ENCODE measurements around the gene HSDL2.

Gene HSDL2

DNA sequence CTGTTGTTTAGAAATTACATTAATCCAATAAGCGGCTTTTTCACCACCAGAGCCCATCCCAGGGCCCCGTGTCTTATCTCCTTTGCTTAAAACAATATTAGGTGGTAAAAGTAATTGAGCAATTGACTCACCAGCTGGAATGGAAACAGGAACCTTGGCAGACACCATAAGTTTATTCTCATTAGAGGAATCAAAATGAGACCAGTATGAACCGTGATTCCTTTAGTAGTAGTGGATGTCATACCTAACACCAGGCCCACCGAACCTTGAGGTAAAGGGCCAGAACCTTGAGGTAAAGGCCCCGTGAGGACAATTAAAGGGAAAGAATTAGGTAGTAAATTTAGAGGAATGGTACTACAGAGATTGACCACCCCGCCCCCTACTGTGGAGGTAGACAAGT, 16.5 kb downstream of the HSDL2 start:
- TF ChIP-seq, protein P1, sequence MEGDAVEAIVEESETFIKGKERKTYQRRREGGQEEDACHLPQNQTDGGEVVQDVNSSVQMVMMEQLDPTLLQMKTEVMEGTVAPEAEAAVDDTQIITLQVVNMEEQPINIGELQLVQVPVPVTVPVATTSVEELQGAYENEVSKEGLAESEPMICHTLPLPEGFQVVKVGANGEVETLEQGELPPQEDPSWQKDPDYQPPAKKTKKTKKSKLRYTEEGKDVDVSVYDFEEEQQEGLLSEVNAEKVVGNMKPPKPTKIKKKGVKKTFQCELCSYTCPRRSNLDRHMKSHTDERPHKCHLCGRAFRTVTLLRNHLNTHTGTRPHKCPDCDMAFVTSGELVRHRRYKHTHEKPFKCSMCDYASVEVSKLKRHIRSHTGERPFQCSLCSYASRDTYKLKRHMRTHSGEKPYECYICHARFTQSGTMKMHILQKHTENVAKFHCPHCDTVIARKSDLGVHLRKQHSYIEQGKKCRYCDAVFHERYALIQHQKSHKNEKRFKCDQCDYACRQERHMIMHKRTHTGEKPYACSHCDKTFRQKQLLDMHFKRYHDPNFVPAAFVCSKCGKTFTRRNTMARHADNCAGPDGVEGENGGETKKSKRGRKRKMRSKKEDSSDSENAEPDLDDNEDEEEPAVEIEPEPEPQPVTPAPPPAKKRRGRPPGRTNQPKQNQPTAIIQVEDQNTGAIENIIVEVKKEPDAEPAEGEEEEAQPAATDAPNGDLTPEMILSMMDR (IDR thresholded peaks at IDR 0.05; ENCODE audit: low read length): no peak
- Histone ChIP-seq H3K79me2 (ENCODE audit: insufficient read depth, low read length) (no peaks in the 10 kb centered on the region), H3K4me2 (ENCODE audit: low read length) (no peak overlapping the region), H4K20me1 (ENCODE audit: insufficient read depth, low read length) (no peaks in the 10 kb centered on the region), H3K36me3 (ENCODE audit: insufficient read depth, low read length) (no peaks in the 10 kb centered on the region), H3K27me3 (ENCODE audit: insufficient read depth, low read length) (no peaks in the 10 kb centered on the region), H3K27ac (ENCODE audit: low read depth, low read length, poor library complexity, severe bottlenecking) (no peak overlapping the region), H3K9ac (ENCODE audit: low read length) (no peak overlapping the region), H3K4me3 (ENCODE audit: low read depth, low read length, poor library complexity, severe bottlenecking) (no peak overlapping the region), H3K4me1 (ENCODE audit: insufficient read depth, low read length, severe bottlenecking) (no peaks in the 10 kb centered on the region), H3K9me3 (ENCODE audit: low read length) (peaks cover 5% of the 10 kb centered on the region; the same call in 1 of the 2 replicates), H3K9me2 (ENCODE audit: low read depth, low read length) (no peaks in the 10 kb centered on the region), H3F3A (ENCODE audit: insufficient read depth, low read length) (no peaks in the 10 kb centered on the region), H2AFZ (ENCODE audit: low read length) (no peak overlapping the region)

DNA sequence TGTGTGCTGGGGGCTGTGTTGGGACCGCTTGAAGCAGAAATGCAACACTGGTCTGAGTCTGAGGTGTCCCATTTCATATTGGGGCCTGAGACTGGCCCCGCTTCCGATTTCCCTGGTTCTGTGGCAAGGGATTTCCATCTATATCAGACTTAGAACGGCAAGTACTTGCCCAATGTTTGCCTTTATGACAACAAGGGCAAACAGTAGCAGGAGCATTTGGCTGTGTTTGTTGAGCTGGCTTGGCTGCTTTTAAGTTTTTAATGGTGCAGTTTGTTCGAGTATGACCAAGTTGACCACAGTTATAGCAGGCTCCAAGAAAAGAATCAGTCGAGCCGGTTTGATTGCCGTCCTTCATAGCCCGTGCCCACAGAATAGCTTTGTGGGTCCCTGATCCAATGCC, 17.0 kb downstream of the HSDL2 start:
- Histone ChIP-seq H3K36me3 (ENCODE audit: insufficient read depth, low read length) (no peaks in the 10 kb centered on the region), H3K4me2 (ENCODE audit: low read length) (no peak overlapping the region), H3F3A (ENCODE audit: insufficient read depth, low read length) (no peaks in the 10 kb centered on the region), H4K20me1 (ENCODE audit: insufficient read depth, low read length) (no peaks in the 10 kb centered on the region), H3K79me2 (ENCODE audit: insufficient read depth, low read length) (no peaks in the 10 kb centered on the region), H3K9me3 (ENCODE audit: low read length) (peaks cover 5% of the 10 kb centered on the region; the same call in 1 of the 2 replicates), H3K9me2 (ENCODE audit: low read depth, low read length) (no peaks in the 10 kb centered on the region), H3K9ac (ENCODE audit: low read length) (no peak overlapping the region), H2AFZ (ENCODE audit: low read length) (no peak overlapping the region), H3K4me1 (ENCODE audit: insufficient read depth, low read length, severe bottlenecking) (no peaks in the 10 kb centered on the region), H3K27me3 (ENCODE audit: insufficient read depth, low read length) (no peaks in the 10 kb centered on the region), H3K27ac (ENCODE audit: low read depth, low read length, poor library complexity, severe bottlenecking) (no peak overlapping the region), H3K4me3 (ENCODE audit: low read depth, low read length, poor library complexity, severe bottlenecking) (no peak overlapping the region)
- no peak for TF ChIP-seq EZH2 (IDR thresholded peaks at IDR 0.05; ENCODE audit: borderline replicate concordance, low read length)
- TF ChIP-seq, protein P1 (IDR thresholded peaks at IDR 0.05; ENCODE audit: low read length): no peak

DNA sequence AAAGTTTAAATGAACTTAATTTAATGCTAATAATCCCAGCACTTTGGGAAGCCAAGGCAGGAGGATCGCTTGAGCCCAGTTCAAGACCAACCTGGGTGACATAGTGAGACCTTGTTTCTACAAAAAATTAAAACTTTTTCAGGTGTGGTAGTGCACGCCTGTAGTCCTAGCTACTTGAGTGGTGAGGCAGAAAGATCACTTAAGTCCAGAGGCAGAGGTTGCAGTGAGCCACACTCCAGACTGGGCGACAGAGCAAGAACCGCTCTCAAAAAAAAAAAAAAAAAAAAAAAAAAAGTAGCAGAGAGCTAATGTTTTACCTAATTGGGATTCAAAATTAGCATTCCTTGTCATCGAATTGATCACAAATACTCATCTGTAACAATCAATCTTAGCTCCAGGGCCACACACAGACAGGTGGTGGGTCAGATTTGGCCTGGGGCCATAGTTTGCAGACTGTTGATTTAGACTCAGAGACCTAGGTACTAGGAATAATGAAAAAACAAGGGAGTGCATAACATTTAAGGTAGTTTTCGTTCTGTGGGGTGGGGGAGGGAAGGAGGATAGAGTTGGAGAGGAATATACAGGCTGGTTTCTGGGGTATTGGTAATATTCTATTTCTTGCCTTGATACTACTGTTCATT, 21.4 kb downstream of the HSDL2 start:
- Histone ChIP-seq H3K9me3 (ENCODE audit: low read length) (peaks cover 5% of the 10 kb centered on the region; the same call in 1 of the 2 replicates), H3K9ac (ENCODE audit: low read length) (no peak overlapping the region), H3K4me3 (ENCODE audit: low read depth, low read length, poor library complexity, severe bottlenecking) (no peak overlapping the region), H3F3A (ENCODE audit: insufficient read depth, low read length) (no peaks in the 10 kb centered on the region), H3K4me2 (ENCODE audit: low read length) (no peak overlapping the region), H3K36me3 (ENCODE audit: insufficient read depth, low read length) (no peaks in the 10 kb centered on the region), H3K27ac (ENCODE audit: low read depth, low read length, poor library complexity, severe bottlenecking) (no peak overlapping the region), H3K27me3 (ENCODE audit: insufficient read depth, low read length) (no peaks in the 10 kb centered on the region), H3K79me2 (ENCODE audit: insufficient read depth, low read length) (no peaks in the 10 kb centered on the region), H3K9me2 (ENCODE audit: low read depth, low read length) (no peaks in the 10 kb centered on the region), H4K20me1 (ENCODE audit: insufficient read depth, low read length) (no peaks in the 10 kb centered on the region), H2AFZ (ENCODE audit: low read length) (no peak overlapping the region), H3K4me1 (ENCODE audit: insufficient read depth, low read length, severe bottlenecking) (no peaks in the 10 kb centered on the region)
- TF ChIP-seq EZH2 (IDR thresholded peaks at IDR 0.05; ENCODE audit: borderline replicate concordance, low read length): no peak
- TF ChIP-seq, protein P1 (IDR thresholded peaks at IDR 0.05; ENCODE audit: low read length): no peak
